VCaP (cell line): ENCODE results near the gene PTPN12.

ENCODE experiments used
- H3K27ac ChIP-seq: fragments of 450-650 bp; 2 replicates; pipeline ENCODE4 v1.5.1; 2017
- TF ChIP-seq, protein P1 (sequence below): fragments of 450-650 bp; conservative IDR thresholded peaks from 2 replicates; pipeline ENCODE4 v1.5.1; 2017; ENCODE audit warnings: mild to moderate bottlenecking, moderate library complexity

PTPN12 gene

DNA sequence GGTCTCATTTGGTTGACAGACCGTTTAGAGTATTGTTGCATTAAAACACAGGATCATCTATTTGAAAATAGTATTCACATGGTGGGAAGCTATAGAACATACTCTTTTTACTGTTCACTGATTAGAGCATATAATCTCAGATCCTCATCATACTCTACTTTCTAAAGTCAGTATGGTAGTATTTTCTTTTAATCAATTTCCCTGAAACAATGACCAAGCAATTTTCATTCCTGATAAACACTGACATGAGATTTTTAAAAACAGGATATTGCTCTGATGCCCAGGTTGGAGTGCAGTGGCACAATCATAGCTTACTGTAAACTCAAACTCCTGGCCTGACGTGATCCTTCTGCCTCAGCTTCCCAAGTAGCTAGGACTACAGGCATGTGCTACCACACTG lies 63.9 kb downstream of the PTPN12 start:
- H3K27ac ChIP-seq: no peak overlapping the region
- TF ChIP-seq, protein P1, sequence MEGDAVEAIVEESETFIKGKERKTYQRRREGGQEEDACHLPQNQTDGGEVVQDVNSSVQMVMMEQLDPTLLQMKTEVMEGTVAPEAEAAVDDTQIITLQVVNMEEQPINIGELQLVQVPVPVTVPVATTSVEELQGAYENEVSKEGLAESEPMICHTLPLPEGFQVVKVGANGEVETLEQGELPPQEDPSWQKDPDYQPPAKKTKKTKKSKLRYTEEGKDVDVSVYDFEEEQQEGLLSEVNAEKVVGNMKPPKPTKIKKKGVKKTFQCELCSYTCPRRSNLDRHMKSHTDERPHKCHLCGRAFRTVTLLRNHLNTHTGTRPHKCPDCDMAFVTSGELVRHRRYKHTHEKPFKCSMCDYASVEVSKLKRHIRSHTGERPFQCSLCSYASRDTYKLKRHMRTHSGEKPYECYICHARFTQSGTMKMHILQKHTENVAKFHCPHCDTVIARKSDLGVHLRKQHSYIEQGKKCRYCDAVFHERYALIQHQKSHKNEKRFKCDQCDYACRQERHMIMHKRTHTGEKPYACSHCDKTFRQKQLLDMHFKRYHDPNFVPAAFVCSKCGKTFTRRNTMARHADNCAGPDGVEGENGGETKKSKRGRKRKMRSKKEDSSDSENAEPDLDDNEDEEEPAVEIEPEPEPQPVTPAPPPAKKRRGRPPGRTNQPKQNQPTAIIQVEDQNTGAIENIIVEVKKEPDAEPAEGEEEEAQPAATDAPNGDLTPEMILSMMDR: no peak

DNA sequence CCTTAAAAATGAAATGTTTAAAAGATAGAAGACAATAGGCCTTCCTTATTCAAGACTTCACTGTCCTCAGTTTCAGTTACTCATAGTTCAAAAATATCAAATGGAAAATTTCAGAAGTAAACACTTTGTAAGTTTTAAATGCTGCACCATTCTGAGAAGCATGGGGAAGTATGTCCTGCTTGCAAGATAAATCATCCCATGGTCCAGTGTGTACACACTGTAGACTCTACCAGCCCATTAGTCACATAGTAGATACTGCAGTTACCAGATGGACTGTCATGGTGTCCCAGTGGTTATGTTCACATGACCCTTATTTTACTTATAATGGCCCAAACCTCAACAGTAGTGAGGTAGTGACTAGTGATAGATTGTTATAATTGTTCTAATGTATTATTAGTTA lies 69.5 kb downstream of the PTPN12 start:
- TF ChIP-seq, protein P1: no peak
- no peak overlapping the region for H3K27ac ChIP-seq

DNA sequence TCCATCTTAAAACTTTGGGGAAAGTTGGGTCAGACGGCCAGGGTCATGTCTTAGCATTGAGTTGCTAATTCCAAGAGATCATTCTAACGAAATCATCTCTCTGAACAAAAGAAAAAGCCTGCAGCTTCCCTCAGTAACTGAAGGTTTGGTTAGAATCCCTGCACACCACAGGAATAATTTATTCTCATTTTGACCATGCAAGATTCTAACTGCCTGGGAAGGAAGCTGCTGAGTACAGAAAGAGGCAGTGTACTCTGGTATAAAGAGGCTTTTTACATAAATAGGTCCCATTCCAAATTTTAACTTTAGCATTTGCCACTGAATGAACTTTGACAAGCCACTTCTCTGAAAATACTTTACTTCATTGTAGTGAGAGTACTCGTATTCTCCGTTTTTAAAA lies 82.2 kb downstream of the PTPN12 start:
- TF ChIP-seq, protein P1: no peak
- H3K27ac ChIP-seq: no peak overlapping the region

DNA sequence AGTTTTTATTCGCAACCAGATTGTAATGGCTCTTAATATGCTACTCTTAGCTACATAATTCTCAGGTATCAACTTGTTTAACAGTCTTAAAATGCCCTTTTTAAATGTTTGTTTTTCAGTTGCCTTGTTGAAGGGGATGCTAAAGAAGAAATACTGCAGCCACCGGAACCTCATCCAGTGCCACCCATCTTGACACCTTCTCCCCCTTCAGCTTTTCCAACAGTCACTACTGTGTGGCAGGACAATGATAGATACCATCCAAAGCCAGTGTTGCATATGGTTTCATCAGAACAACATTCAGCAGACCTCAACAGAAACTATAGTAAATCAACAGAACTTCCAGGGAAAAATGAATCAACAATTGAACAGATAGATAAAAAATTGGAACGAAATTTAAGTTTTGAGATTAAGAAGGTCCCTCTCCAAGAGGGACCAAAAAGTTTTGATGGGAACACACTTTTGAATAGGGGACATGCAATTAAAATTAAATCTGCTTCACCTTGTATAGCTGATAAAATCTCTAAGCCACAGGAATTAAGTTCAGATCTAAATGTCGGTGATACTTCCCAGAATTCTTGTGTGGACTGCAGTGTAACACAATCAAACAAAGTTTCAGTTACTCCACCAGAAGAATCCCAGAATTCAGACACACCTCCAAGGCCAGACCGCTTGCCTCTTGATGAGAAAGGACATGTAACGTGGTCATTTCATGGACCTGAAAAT lies 89.7 kb downstream of the PTPN12 start:
- H3K27ac ChIP-seq: no peak overlapping the region
- TF ChIP-seq, protein P1: no peak

DNA sequence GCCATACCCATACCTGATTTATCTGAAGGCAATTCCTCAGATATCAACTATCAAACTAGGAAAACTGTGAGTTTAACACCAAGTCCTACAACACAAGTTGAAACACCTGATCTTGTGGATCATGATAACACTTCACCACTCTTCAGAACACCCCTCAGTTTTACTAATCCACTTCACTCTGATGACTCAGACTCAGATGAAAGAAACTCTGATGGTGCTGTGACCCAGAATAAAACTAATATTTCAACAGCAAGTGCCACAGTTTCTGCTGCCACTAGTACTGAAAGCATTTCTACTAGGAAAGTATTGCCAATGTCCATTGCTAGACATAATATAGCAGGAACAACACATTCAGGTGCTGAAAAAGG lies 90.2 kb downstream of the PTPN12 start:
- TF ChIP-seq, protein P1: no peak
- H3K27ac ChIP-seq: no peak overlapping the region

DNA sequence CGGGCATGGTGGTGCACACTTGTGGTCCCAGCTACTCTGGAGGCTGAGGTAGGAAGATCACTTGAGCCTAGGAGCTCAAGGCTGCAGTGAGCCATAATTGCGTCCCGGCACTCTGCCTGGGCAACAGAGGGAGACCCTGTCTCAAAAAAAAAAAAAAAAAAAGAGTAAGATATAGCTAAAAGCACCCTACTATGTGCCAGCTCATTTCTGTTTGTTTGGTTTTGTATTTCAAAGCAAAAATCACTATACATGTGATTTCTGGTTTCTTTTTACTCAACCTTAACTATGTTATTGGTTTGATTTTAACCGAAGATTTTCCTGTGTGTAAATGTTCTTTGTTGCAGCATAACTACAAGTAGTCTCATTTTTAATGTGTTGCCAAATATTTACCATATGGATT lies 92.7 kb downstream of the PTPN12 start:
- TF ChIP-seq, protein P1: no peak
- no peak overlapping the region for H3K27ac ChIP-seq

DNA sequence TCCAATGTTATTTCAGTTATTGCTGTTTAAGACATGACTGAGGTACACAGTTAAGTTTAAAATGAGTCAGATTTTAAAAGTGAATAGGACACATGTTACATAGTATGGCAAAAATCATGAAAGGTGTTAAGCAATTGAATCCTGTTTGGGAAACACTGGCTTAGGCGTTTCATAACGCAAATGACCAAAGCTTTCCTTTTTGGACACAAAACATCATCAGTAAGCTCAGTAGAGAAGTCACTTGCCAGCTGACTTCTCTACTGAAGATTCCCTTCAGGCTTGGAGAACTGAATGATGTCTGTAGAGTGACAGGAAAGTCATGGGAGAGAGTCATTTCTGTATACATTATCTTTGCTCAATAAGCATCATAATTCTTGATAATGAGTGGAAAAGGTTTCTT lies 94.7 kb downstream of the PTPN12 start:
- H3K27ac ChIP-seq: no peak overlapping the region
- TF ChIP-seq, protein P1: no peak
